Measurements from ENCODE around the gene IL19. TPM values are rescaled to one million over a fixed set of nuclear protein-coding genes. Genes with fewer than 3 reads are reported as not detected.

The IL19 gene
- total RNA-seq, 1 donor from 2014 or later = not detected

GRCh38 chr1:206887701-206888100, 117.1 kb downstream of the IL19 start:
- Mint-ChIP-seq H3K27ac (no peak overlapping the region), H3K9me3 (no peaks in the 10 kb centered on the region), H3K4me1 (no peaks in the 10 kb centered on the region), H3K4me3 (no peak overlapping the region), H3K36me3 (no peaks in the 10 kb centered on the region), H3K27me3 (ENCODE audit: insufficient read depth, low read depth) (peaks cover 2% of the 10 kb centered on the region)
- H3K79me2 ChIP-seq (ENCODE audit: low read depth) = no peaks in the 10 kb centered on the region
- H3K9ac ChIP-seq = no peak overlapping the region
- no peak for DNase-seq (ENCODE audit: low spot score)
- no peaks in the 10 kb centered on the region for H3F3A ChIP-seq (ENCODE audit: low read depth)
- H3K27me3 ChIP-seq = no peaks in the 10 kb centered on the region
- no peaks in the 10 kb centered on the region for H3K9me3 ChIP-seq (ENCODE audit: low read depth)
- H4K20me1 ChIP-seq (ENCODE audit: low read depth) = no peaks in the 10 kb centered on the region
- H3K27ac ChIP-seq = no peak overlapping the region
- no peaks in the 10 kb centered on the region for H3K36me3 ChIP-seq
- no peak overlapping the region for H3K4me3 ChIP-seq
- no peaks in the 10 kb centered on the region for H3K4me1 ChIP-seq
- no peak overlapping the region for H3K4me2 ChIP-seq
- TF ChIP-seq CTCF (IDR thresholded peaks at IDR 0.05) = no peak
- no peak for TF ChIP-seq EZH2phosphoT487 (IDR thresholded peaks at IDR 0.05)
- TF ChIP-seq EZH2 (IDR thresholded peaks at IDR 0.05) = no peak
- H2AFZ ChIP-seq (replicated peaks) = no peak overlapping the region

DNA sequence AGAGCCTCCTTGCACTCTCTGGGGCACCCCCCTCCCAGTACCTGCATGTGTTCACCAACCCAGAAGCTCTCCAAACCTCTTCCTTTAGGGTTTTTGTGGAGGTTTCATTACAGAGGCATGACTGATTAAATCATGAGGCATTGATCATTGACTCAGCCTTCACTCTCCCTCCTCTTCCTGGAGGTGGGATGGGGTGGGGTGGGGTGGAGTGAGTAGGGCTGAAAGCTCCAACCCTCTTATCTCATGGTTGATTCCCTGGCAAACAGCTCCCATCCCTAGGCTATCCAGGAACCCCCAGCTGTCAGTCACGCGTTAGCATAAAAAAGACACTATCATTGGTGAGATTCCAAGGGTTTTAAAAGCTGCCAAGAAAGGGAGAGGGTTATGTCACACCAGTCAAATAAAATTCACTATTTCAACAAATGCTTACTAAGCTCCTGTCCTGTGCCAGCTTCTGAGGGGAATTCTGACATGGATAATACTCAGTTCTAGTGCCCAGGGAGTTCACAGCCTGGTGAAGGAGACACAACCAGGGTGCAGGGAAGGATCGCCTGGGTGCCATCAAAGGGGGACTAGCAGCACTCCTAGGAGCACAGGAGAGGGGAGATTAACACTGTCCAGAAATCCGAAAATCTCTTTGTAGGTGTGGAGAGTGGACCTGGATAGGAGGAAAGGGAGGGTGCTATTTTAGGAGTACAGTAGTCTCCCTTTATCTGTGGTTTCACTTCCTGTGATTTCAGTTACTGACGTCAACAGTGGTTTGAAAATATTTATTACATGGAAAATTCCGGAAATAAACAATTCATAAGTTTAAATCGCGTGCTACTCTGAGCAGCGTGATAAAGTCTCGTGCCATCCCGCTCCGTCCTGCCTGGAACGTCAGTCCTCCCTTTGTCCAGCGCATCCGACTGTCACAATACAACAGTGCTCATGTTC, 119.8 kb downstream of the IL19 start:
- Mint-ChIP-seq H3K4me3 (no peak overlapping the region), H3K27me3 (ENCODE audit: insufficient read depth, low read depth) (peaks cover 2% of the 10 kb centered on the region), H3K4me1 (no peaks in the 10 kb centered on the region), H3K27ac (no peak overlapping the region), H3K9me3 (no peaks in the 10 kb centered on the region), H3K36me3 (no peaks in the 10 kb centered on the region)
- no peak overlapping the region for H3K27ac ChIP-seq
- no peaks in the 10 kb centered on the region for H3K27me3 ChIP-seq
- no peak for DNase-seq (ENCODE audit: low spot score)
- H3K9ac ChIP-seq = no peak overlapping the region
- H2AFZ ChIP-seq (replicated peaks) = no peak overlapping the region
- H3K9me3 ChIP-seq (ENCODE audit: low read depth) = no peaks in the 10 kb centered on the region
- TF ChIP-seq CTCF (IDR thresholded peaks at IDR 0.05) (no peak), EZH2 (IDR thresholded peaks at IDR 0.05) (no peak), EZH2phosphoT487 (IDR thresholded peaks at IDR 0.05) (no peak)
- H3F3A ChIP-seq (ENCODE audit: low read depth) = no peaks in the 10 kb centered on the region
- H3K36me3 ChIP-seq = no peaks in the 10 kb centered on the region
- H3K4me2 ChIP-seq = no peak overlapping the region
- H4K20me1 ChIP-seq (ENCODE audit: low read depth) = no peaks in the 10 kb centered on the region
- no peak overlapping the region for H3K4me3 ChIP-seq
- H3K79me2 ChIP-seq (ENCODE audit: low read depth) = no peaks in the 10 kb centered on the region
- H3K4me1 ChIP-seq = no peaks in the 10 kb centered on the region

- Mint-ChIP-seq H3K27ac (no peak overlapping the region), H3K4me3 (no peak overlapping the region), H3K36me3 (no peaks in the 10 kb centered on the region), H3K27me3 (ENCODE audit: insufficient read depth, low read depth) (peaks cover 2% of the 10 kb centered on the region), H3K9me3 (no peaks in the 10 kb centered on the region), H3K4me1 (no peaks in the 10 kb centered on the region)
- Histone ChIP-seq H3K4me2 (no peak overlapping the region), H4K20me1 (ENCODE audit: low read depth) (no peaks in the 10 kb centered on the region), H3K27ac (no peak overlapping the region), H3K4me1 (no peaks in the 10 kb centered on the region), H3K4me3 (no peak overlapping the region), H3F3A (ENCODE audit: low read depth) (no peaks in the 10 kb centered on the region), H2AFZ (replicated peaks) (no peak overlapping the region), H3K79me2 (ENCODE audit: low read depth) (no peaks in the 10 kb centered on the region), H3K9ac (no peak overlapping the region), H3K27me3 (no peaks in the 10 kb centered on the region), H3K9me3 (ENCODE audit: low read depth) (no peaks in the 10 kb centered on the region), H3K36me3 (no peaks in the 10 kb centered on the region)
- TF ChIP-seq CTCF (IDR thresholded peaks at IDR 0.05) (no peak), EZH2phosphoT487 (IDR thresholded peaks at IDR 0.05) (no peak), EZH2 (IDR thresholded peaks at IDR 0.05) (no peak)
- DNase-seq (ENCODE audit: low spot score) = no peak
These were observed 120.8 kb downstream of the IL19 start for GRCh38 chr1:206891412-206891811.

Small RNA genes lying within 50 kb of the gene (small RNA-seq; reads per million reads assigned to genes)
- not detected for gene RF00019

Other genes with a start within 250 kb of the IL19 start
- 45.2 and 47.5 TPM in 2 replicates for gene EIF2D, start 158.3 kb upstream of the IL19 start, total RNA-seq (ENCODE audit: low replicate concordance)
- 21.9 and 22.7 TPM in 2 replicates for gene DYRK3, start 135.2 kb upstream of the IL19 start, total RNA-seq (ENCODE audit: low replicate concordance)
- 24.7 and 38.7 TPM in 2 replicates for gene MAPKAPK2, start 85.9 kb upstream of the IL19 start, total RNA-seq (ENCODE audit: low replicate concordance)
- not detected in 2 replicates for gene IL10, start 1.7 kb downstream of the IL19 start, total RNA-seq (ENCODE audit: low replicate concordance)
- not detected in 2 replicates for gene IL20, start 94.8 kb downstream of the IL19 start, total RNA-seq (ENCODE audit: low replicate concordance)
- not detected in 2 replicates for gene IL24, start 126.7 kb downstream of the IL19 start, total RNA-seq (ENCODE audit: low replicate concordance)
- gene FCMR, start 151.2 kb downstream of the IL19 start, total RNA-seq (ENCODE audit: low replicate concordance) = not detected in 2 replicates
- gene PIGR, start 175.7 kb downstream of the IL19 start, total RNA-seq (ENCODE audit: low replicate concordance) = not detected in 2 replicates
- not detected in 2 replicates for gene FCAMR, start 199.7 kb downstream of the IL19 start, total RNA-seq (ENCODE audit: low replicate concordance)